A673 (cell line): ENCODE results near the gene ARFIP1. TPM values are rescaled to one million over a fixed set of nuclear protein-coding genes. Genes with fewer than 3 reads are reported as not detected.
A peak's percentile ranks its signal among the peaks of the same experiment; 100 is the strongest.

Experiments used
- BruUV-seq: library from RNA; stranded (reverse); fragments of 400-500 nt; replicated peaks from 2 replicates; lab custom pipeline; 2021; lab: Mats Ljungman, UMichigan
- CTCF ChIA-PET: fragments of 300-600 bp; sonication (Branson Sonifier 250); formaldehyde crosslinking; loops from one replicate; lab custom pipeline; 2022; ENCODE audit warnings: antibody characterized with exemption; lab: Charles Lee
- POLR2A ChIA-PET: fragments of 300-600 bp; sonication (Branson Sonifier 250); formaldehyde crosslinking; loops from one replicate; lab custom pipeline; 2022; ENCODE audit warnings: antibody characterized with exemption; ENCODE audit not compliant: low non-redundant PET; lab: Charles Lee
- DNase-seq: peaks from one replicate; pipeline ENCODE4 v3.0.0-alpha.2; 2015; ENCODE audit warnings: low spot score
- H3K27ac ChIP-seq: fragments of 200-600 bp; sonication (generic); 2 replicates; pipeline ENCODE4 v1.5.1; 2016; ENCODE audit warnings: mixed run types, low read depth, mild to moderate bottlenecking, mixed read lengths, antibody characterized with exemption, low read length; ENCODE audit not compliant: poor library complexity, severe bottlenecking
- H3K27me3 ChIP-seq: fragments of 200-600 bp; sonication (generic); replicated peaks from 2 replicates; pipeline ENCODE4 v1.6.1; 2017; ENCODE audit warnings: mixed run types, low read depth, mild to moderate bottlenecking, mixed read lengths, antibody characterized with exemption, low read length; ENCODE audit not compliant: insufficient read depth, poor library complexity
- H3K36me3 ChIP-seq: fragments of 200-600 bp; sonication (generic); 2 replicates; pipeline ENCODE4 v1.6.1; 2016; ENCODE audit warnings: mixed run types, mild to moderate bottlenecking, mixed read lengths, antibody characterized with exemption, low read length; ENCODE audit not compliant: insufficient read depth, poor library complexity, severe bottlenecking
- H3K4me1 ChIP-seq: fragments of 200-600 bp; sonication (generic); 2 replicates; pipeline ENCODE4 v1.6.1; 2017; ENCODE audit warnings: mixed run types, mild to moderate bottlenecking, mixed read lengths, antibody characterized with exemption, low read length; ENCODE audit not compliant: insufficient read depth, poor library complexity, severe bottlenecking
- H3K4me3 ChIP-seq: fragments of 200-600 bp; sonication (generic); 2 replicates; pipeline ENCODE4 v1.5.1; 2016; ENCODE audit warnings: low read depth, mixed run types, mild to moderate bottlenecking, mixed read lengths, low read length; ENCODE audit not compliant: poor library complexity, severe bottlenecking
- H3K9me3 ChIP-seq: fragments of 200-600 bp; sonication (generic); 2 replicates; pipeline ENCODE4 v1.6.1; 2016; ENCODE audit warnings: mixed run types, low read depth, mild to moderate bottlenecking, mixed read lengths, antibody characterized with exemption, low read length; ENCODE audit not compliant: poor library complexity, severe bottlenecking
- EZH2 ChIP-seq: fragments of 200-600 bp; sonication (generic); IDR thresholded peaks from 2 replicates; pipeline ENCODE4 v1.6.1; 2017; ENCODE audit warnings: borderline replicate concordance, low read depth, mild to moderate bottlenecking, mixed read lengths, antibody characterized with exemption, low read length; ENCODE audit not compliant: poor library complexity, severe bottlenecking
- intact Hi-C: fragments of 100-400 bp; cut with micrococcal nuclease; formaldehyde crosslinking; loops from one replicate; pipeline ENCODE4 v1.10.0; 2022; ENCODE audit not compliant: unreplicated experiment
- total RNA-seq: library from RNA; stranded (reverse); gene quantifications from 2 replicates; pipeline ENCODE4 v1.2.3, GENCODE V29; 2021
- TF ChIP-seq, protein P1 (sequence below): fragments of 300-800, 200-600 bp; sonication (generic); conservative IDR thresholded peaks from 2 replicates; pipeline ENCODE4 v1.5.1; 2017; ENCODE audit warnings: low read depth, mild to moderate bottlenecking, antibody characterized with exemption, low read length, moderate library complexity, mixed read lengths

ARFIP1 gene
- total RNA-seq, 1 experiment from 2014 or later: 30.4 TPM

DNA sequence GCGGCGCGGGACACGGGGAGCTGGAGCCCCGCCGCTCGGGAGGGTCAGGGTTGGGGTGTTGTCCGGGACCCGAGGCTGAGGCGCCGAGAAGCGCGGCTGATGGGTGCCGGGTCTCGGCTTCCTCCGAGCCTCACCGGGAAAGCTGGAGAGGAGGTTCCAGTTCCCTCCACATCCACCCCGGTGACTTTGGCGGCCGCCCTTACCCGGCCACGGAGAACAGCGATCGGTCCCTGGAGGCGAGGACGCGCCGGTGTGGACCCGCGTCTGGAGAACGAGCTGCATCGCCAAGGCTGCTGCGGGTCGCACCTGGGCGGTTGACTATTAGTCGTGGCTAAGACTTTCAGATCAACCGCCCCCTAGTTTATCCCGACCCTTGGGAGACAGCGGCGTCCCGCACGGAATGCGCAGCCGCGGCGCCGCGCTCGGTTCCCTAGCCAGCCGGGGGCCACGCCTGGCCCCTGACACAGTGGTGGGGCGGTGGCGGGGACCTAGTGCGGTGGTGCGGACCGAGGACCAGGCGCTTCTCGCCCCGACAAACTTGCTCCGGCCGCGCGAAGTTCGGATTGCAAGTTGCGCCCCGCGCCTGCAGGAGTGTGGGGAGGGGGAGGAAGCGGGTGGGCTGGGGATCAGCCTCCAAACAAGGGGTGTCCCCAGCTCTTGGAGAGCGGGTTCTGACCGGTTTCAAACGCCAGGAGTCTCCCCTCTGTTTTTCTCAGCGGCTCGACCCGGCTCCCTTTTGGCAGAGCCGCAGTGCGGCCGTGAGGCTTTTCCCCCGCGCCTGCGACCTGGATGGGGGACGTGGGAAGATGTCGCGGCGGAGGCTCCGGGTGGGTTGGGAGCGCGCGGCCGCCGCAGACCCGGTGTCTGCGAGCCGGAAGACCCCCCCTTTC is 156.9 kb downstream of the ARFIP1 start:
- H3K27ac ChIP-seq: no peak overlapping the region
- peak; percentile 27 for DNase-seq

DNA sequence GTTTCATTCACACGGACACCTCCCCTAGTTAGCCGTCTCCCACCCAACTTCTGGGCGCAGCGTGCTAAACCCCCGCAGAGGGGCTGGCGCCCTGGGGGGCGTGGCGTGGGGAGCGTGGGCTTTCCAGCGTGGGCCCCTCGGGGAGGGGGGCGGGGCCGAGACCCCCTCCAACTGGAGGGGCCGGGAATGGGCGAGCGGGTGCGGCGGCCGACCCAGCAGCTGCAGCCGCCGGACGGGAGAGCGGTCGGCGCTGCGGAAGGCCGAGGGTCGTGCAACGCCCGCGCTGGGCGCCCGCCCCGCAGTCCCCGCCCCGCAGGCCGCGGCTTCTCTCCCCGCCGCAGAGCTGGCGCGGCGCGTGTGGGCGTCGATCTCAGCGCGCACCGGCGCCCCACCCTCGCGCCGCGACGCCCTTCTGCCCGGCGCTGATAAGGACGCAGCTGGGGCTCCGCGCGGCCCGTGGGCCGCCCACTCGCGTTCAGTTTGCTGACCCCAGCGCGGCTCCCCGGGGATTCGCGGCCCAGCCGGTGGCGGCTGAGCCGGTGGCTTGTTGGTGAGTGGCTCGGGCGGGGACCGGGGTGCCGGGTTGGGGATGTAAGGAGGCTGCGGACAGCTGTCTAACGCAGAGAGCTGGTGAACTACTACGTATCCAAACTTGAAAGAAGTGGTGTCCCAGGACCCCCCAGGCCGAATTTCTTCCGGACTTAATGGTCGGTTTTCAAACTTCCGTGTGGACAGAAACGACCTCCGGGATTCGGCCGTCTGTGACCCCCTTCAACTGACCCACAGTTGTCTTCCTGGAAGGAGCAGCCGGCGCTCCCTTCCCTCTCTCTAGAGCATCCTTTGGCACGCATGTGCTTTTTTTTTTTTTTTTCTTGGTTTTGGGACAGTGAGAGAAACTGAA is 157.8 kb downstream of the ARFIP1 start:
- peaks cover 67% of the 10 kb centered on the region for H3K27me3 ChIP-seq
- no peaks in the 10 kb centered on the region for H3K9me3 ChIP-seq
- no TSS peak for BruUV-seq
- CTCF ChIA-PET: no interaction called here
- POLR2A ChIA-PET: no interaction called here
- H3K36me3 ChIP-seq: no peaks in the 10 kb centered on the region
- H3K4me3 ChIP-seq: peak overlapping the region; percentile 61
- intact Hi-C loops: loop anchor here (5.0 kb wide), 1 partner anchor 145 kb away; no protein-coding TSS in a partner anchor
- H3K27ac ChIP-seq: no peak overlapping the region
- no peaks in the 10 kb centered on the region for H3K4me1 ChIP-seq
- peak; percentile 34 for DNase-seq
- TF ChIP-seq, protein P1, sequence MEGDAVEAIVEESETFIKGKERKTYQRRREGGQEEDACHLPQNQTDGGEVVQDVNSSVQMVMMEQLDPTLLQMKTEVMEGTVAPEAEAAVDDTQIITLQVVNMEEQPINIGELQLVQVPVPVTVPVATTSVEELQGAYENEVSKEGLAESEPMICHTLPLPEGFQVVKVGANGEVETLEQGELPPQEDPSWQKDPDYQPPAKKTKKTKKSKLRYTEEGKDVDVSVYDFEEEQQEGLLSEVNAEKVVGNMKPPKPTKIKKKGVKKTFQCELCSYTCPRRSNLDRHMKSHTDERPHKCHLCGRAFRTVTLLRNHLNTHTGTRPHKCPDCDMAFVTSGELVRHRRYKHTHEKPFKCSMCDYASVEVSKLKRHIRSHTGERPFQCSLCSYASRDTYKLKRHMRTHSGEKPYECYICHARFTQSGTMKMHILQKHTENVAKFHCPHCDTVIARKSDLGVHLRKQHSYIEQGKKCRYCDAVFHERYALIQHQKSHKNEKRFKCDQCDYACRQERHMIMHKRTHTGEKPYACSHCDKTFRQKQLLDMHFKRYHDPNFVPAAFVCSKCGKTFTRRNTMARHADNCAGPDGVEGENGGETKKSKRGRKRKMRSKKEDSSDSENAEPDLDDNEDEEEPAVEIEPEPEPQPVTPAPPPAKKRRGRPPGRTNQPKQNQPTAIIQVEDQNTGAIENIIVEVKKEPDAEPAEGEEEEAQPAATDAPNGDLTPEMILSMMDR: no peak

More for the DNA sequence above, 156.9 kb downstream of the ARFIP1 start:
- peak overlapping the region; percentile 61 for H3K4me3 ChIP-seq
- peak; percentile 87 for TF ChIP-seq EZH2
- TF ChIP-seq, protein P1: no peak
- intact Hi-C loops: loop anchor here (5.0 kb wide), 1 partner anchor 146 kb away; no protein-coding TSS in a partner anchor
- no peaks in the 10 kb centered on the region for H3K9me3 ChIP-seq
- POLR2A ChIA-PET: no interaction called here
- CTCF ChIA-PET: no interaction called here
- H3K36me3 ChIP-seq: no peaks in the 10 kb centered on the region
- H3K4me1 ChIP-seq: no peaks in the 10 kb centered on the region
- BruUV-seq: no TSS peak
- peaks cover 67% of the 10 kb centered on the region for H3K27me3 ChIP-seq

DNA sequence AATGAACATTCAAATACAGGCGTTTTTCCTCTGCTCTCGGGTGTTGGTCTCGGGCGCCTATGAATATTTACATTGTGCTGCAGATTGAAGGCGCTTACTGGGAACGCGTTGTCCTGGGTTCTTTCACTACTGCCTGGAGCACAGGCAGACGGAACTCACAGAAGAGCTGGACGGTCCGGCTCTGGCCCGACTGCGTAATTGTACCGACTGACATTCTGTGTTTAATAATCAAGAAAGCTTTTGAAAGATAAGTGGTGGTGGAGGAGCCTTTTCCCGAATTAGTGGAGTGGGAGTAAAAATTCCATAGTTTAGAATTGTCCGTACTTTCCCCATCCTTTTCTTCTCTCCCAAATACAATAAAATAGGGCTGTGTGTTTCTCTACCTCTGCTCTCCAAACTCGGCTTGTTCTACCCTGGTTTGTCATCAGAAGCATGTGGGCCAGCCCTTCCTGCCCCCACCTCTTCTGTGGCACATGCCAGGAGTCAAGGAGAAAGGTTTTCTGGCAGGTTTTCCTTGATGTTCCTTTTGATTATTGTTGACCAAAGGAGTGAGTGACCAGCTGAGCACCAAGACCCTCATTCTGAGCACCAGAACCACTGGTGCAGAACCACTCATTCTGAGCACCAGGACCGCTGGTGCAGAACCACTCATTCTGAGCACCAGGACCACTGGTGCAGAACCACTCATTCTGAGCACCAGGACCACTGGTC is 158.6 kb downstream of the ARFIP1 start:
- Histone ChIP-seq H3K27me3 (peaks cover 67% of the 10 kb centered on the region), H3K4me3 (peak overlapping the region; percentile 61), H3K4me1 (no peaks in the 10 kb centered on the region), H3K9me3 (no peaks in the 10 kb centered on the region), H3K27ac (no peak overlapping the region), H3K36me3 (no peaks in the 10 kb centered on the region)
- CTCF ChIA-PET: no interaction called here
- POLR2A ChIA-PET: interaction anchor here (0.6 kb wide), 1 partner anchor 150 kb away, joined by 5 read pairs; no protein-coding TSS in a partner anchor
- intact Hi-C loops: loop anchor here (5.0 kb wide), 1 partner anchor 144 kb away; no protein-coding TSS in a partner anchor
- DNase-seq: no peak
- TF ChIP-seq EZH2: peak; percentile 53
- TF ChIP-seq, protein P1: no peak
- no TSS peak for BruUV-seq
